ENCODE results near the gene ZRANB2.

The ZRANB2 gene

DNA sequence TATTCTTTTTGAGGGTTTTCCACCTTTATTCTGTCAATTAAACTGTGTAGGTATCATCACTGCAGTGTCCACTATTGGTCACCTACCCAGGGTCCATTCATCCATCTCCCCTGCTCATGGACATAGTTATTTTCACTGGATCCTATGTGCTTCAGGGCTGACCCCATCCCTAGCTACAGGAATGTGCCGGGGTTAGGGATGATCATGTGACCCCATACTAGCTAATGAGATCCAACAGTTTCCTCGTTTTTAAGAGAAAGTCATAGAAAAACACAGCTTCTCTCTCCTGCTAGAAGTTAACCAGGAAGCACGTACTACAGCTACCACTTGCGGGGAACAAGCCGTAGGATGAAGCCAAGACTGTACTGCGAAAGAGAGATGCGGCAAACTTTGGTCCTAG lies 52.8 kb downstream of the ZRANB2 start:
- no peak for DNase-seq

DNA sequence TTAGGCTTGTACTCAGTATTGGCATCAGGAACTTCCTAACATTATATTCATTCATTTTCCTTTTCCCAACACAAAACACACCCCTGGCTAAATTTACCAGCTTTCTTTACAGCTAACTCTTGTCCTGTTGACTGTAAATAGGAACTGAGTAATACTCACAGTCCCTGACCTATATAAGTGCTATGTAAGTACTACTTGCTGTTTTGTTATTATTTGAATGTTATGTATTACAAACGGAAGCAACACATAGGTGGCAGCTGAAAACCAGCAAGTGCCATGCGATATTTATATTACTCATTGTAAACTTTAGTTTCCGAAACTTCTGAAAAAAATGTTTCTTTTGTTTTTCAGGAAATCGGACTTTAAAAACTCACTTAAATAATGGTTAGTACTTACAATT lies 54.7 kb downstream of the ZRANB2 start:
- no peak for DNase-seq

DNA sequence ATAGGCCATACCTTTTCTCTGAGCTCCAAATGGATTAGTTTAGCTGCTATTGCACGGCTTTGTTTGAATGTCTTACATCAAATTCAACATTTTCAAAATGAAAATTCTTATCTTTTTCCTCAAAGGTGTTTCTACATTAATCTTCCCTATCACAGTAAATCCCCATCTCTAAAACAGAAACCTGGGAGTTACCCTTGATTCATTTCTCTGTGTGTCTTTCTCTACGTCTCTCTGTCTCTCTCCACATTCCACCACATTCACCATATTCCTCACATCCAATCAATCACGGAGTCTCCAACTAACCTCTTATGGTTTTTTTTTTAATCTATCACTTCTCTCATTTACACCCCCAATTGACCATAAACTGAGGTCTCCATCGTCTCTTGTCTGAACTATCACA lies 57.3 kb downstream of the ZRANB2 start:
- DNase-seq, result no peak

DNA sequence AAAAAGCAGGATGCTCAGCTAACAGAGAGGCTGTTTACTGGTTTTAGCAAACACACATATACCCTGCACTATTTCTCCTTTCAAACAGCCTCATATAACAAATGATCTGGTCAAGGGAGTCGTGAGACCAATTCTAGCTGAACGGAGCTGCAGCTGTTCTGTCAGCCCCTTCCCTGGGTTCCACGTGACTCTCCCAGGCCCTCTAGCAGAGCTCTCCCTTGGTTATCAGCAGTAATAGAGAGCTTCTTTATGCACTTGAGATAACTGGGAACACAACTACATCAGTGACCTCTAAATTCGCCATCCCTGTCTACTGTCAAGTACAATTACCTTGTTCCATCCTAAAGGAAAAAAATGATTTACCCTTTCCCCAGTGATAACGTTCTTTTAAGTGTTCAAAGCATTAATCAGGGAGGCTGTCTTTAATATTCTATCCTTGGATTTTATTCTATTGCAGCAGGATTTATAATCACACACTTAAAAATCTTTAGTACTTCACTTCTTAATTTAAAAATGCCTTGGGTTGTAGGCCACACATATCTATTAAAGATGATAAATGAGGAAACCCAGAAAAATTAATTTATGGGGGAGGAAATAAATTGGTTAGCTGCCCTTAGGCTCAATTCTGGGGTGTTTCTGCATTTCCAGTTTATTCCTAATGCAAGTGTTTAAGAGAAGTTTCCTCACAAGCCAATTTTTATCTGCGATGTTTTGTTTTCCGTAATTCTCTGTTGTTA lies 61.4 kb downstream of the ZRANB2 start:
- no peak for DNase-seq

DNA sequence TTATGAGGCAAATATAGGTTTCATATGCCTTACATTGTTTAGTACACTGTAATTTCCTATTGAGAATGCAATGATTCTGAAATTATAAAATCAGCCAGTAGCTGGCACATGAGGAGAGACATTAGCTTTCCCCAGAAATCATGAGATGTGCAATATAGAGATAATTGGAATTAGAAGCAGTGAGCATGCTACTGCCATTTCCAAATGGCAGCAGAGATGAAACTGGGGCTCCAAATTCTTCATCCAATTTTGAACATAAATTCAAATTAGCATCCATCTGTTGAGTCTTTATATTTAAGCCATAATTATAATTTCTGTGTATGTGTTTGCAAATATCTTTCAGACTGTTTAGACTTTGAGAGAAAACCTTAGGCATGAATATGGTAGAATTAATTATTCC lies 62.0 kb downstream of the ZRANB2 start:
- DNase-seq, result no peak

DNA sequence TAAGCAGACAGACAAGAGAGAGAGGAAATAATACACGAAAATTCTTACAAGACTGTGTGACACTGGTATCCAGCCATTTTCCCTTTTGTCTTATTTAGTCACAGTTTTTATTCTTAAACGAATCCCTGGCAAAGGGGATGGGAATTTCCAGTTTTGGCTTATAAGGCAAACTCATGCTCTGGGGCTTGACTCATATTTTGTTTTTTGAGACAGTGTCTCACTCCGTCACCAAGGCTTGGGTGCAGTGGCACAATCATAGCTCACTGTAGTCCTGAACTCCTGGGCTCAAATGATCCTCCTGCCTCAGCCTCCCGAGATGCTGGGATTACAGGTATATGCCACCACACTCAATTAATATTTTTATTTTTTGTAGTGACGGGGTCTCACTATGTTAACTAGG lies 65.1 kb downstream of the ZRANB2 start:
- DNase-seq, result no peak

DNA sequence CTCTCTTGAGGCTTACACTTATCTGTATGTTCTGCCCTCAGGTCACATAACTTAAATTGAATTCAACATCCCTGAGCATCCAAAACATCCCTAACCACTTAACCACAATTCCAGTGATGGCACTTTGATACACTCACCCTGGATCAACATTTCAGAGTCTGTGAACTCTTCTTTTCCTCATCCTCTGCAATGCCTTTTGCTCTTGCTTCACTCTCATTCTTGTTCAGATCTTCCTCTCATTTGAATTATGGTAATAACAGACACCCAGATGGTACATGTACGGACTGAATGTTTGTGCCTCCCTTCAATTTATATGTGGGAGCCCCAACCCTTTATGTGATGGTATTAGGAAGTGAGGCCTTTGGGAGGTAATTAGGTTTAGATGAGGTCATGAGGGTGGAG lies 66.7 kb downstream of the ZRANB2 start:
- DNase-seq, result no peak

All from suppressor macrophage (primary cell).